Measurements from ENCODE around the gene PSTK. TPM values are rescaled to one million over a fixed set of nuclear protein-coding genes. Genes with fewer than 3 reads are reported as not detected.
A peak's percentile ranks its signal among the peaks of the same experiment; 100 is the strongest.

The PSTK gene
- total RNA-seq, 1 donor from 2014 or later = 2.1 TPM

DNA sequence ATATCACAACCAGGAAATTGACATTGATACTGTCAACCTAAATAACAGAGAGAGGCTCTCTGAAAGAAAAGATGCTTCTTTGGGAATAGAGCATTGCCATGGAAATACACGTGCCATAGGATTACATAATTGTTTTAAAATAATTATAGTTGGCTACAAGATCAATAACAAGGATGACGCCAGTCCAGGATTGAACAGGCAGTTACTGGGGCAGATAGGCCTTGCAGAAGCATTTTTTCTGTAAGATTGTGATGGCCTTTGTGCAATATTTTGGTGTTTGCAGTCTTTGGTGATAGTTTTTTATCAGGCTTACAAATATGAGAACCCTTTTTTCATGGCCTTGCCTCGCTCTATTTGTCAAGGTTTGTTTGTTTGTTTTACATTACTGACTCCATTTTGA lies 39.1 kb downstream of the PSTK start:
- no peaks in the 10 kb centered on the region for H3K36me3 ChIP-seq
- H3K27me3 ChIP-seq (ENCODE audit: low read depth) = no peaks in the 10 kb centered on the region
- H3K27ac ChIP-seq (replicated peaks) = no peak overlapping the region
- H3K9me3 ChIP-seq (replicated peaks) = no peaks in the 10 kb centered on the region
- no peaks in the 10 kb centered on the region for H3K4me1 ChIP-seq
- no peak overlapping the region for H3K4me3 ChIP-seq
- no peak for DNase-seq
- TF ChIP-seq, protein P1, sequence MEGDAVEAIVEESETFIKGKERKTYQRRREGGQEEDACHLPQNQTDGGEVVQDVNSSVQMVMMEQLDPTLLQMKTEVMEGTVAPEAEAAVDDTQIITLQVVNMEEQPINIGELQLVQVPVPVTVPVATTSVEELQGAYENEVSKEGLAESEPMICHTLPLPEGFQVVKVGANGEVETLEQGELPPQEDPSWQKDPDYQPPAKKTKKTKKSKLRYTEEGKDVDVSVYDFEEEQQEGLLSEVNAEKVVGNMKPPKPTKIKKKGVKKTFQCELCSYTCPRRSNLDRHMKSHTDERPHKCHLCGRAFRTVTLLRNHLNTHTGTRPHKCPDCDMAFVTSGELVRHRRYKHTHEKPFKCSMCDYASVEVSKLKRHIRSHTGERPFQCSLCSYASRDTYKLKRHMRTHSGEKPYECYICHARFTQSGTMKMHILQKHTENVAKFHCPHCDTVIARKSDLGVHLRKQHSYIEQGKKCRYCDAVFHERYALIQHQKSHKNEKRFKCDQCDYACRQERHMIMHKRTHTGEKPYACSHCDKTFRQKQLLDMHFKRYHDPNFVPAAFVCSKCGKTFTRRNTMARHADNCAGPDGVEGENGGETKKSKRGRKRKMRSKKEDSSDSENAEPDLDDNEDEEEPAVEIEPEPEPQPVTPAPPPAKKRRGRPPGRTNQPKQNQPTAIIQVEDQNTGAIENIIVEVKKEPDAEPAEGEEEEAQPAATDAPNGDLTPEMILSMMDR (IDR thresholded peaks at IDR 0.05; ENCODE audit: borderline replicate concordance) = no peak
- intact Hi-C loops (cut with micrococcal nuclease) = no loop called here

DNA sequence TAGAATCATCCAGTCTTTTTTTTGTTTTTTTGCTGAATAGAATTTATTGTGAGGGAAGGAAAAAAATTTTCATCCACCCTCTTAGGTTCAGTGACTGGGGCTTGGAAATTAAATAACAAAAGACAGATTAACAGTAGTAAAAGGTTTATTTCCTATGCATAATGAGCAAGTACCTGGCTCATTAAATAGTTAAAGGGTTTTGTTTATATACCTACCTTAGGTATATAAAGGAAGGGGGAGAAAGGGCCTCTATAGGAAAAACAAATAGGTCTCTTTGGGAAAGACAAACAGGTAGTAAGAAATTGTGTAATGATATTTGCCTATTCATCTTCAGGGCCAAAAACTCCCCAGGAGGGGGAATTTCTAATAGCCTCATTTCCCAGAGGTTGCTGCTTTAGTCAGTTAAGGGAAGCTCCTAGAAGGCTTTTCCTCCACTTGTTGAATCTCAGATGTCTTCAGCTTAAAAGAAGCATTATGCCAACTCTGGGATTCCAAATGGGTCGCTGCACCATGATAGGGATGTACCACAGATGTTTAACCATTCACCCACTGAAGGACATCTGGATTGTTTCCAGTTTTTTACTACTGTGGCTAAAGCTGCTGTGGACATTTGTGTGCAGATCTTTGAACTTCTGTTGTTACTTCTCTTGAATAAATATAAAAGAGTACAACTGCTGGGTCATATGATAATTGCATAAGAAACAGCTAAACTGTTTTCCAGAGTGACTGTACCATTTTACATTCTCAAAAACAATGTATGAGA lies 39.9 kb downstream of the PSTK start:
- H3K9me3 ChIP-seq (replicated peaks) = no peaks in the 10 kb centered on the region
- H3K36me3 ChIP-seq = no peaks in the 10 kb centered on the region
- H3K27me3 ChIP-seq (ENCODE audit: low read depth) = no peaks in the 10 kb centered on the region
- TF ChIP-seq, protein P1 (IDR thresholded peaks at IDR 0.05; ENCODE audit: borderline replicate concordance) = no peak
- H3K27ac ChIP-seq (replicated peaks) = no peak overlapping the region
- H3K4me1 ChIP-seq = no peaks in the 10 kb centered on the region
- H3K4me3 ChIP-seq = no peak overlapping the region
- intact Hi-C loops (cut with micrococcal nuclease) = no loop called here
- DNase-seq = no peak

DNA sequence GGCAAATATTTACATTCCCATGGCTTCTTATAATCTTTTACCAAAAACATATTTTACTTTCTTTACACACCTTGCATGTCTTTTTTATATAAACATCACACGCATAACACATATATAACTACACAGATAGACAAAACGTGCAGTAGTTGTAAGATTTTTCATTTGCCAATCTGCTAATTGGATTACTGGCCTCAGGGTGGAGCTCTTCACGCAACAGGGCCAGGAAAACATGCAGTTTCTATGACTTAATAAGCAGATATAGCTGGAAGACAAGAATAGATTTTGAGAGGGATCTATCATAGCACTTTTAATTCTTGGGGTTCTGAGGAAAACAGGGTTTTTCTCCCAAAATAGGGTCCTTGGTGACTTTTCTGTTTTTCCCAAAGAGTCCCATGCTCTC lies 41.3 kb downstream of the PSTK start:
- Histone ChIP-seq H3K9me3 (replicated peaks) (no peaks in the 10 kb centered on the region), H3K36me3 (no peaks in the 10 kb centered on the region), H3K27ac (replicated peaks) (no peak overlapping the region), H3K27me3 (ENCODE audit: low read depth) (no peaks in the 10 kb centered on the region), H3K4me3 (no peak overlapping the region), H3K4me1 (no peaks in the 10 kb centered on the region)
- DNase-seq = no peak
- intact Hi-C loops (cut with micrococcal nuclease) = no loop called here
- TF ChIP-seq, protein P1 (IDR thresholded peaks at IDR 0.05; ENCODE audit: borderline replicate concordance) = peak; percentile 20

DNA sequence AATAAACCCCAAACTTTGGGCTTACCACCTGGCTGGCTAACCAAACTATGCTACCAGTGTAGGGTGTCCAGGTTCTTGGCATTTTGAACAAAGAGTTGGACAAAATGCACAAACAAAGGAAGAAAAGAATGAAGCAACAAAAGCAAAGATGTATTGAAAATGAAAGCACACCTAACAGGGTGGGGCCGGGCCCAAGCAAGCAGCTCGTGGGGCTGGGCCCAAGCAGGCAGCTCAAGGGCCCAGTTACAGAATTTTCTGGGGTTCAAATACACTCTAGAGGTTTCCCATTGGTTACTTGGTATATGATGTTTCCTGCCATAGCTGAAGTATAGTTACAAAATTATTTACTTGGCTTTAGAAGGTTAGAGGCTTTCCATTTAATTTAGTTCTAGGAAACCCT lies 44.3 kb downstream of the PSTK start:
- H3K36me3 ChIP-seq = no peaks in the 10 kb centered on the region
- no peak overlapping the region for H3K27ac ChIP-seq (replicated peaks)
- H3K4me3 ChIP-seq = no peak overlapping the region
- TF ChIP-seq, protein P1 (IDR thresholded peaks at IDR 0.05; ENCODE audit: borderline replicate concordance) = no peak
- no peaks in the 10 kb centered on the region for H3K27me3 ChIP-seq (ENCODE audit: low read depth)
- DNase-seq = no peak
- intact Hi-C loops (cut with micrococcal nuclease) = no loop called here
- no peaks in the 10 kb centered on the region for H3K9me3 ChIP-seq (replicated peaks)
- H3K4me1 ChIP-seq = no peaks in the 10 kb centered on the region

DNA sequence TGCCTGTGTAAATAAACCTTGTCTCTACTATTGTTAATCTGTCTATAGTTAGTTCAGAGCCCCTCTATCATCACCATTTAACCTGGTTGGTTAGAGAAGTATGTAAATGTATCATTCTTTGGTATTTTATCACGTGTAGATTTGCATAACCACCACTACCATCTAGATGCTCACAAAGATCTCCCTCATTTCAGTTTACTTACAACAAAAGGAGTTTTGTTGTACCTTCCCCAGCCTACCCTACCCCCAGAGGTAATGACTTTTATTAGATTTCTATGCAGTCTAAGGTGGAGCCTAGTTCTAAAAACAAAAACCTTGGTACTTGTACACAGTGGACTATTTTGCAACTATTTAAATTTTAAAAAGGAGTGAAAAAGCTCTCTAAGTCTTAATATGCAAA lies 46.1 kb downstream of the PSTK start:
- intact Hi-C loops (cut with micrococcal nuclease) = no loop called here
- Histone ChIP-seq H3K27ac (replicated peaks) (no peak overlapping the region), H3K4me3 (no peak overlapping the region), H3K9me3 (replicated peaks) (no peaks in the 10 kb centered on the region), H3K36me3 (no peaks in the 10 kb centered on the region), H3K27me3 (ENCODE audit: low read depth) (no peaks in the 10 kb centered on the region), H3K4me1 (no peaks in the 10 kb centered on the region)
- TF ChIP-seq, protein P1 (IDR thresholded peaks at IDR 0.05; ENCODE audit: borderline replicate concordance) = no peak
- DNase-seq = no peak
